ENCODE results near the gene MAGI2.

GRCh38 chr7:78412216-78412858 lies 1041.1 kb downstream of the MAGI2 start:
- TF ChIP-seq POLR2AphosphoS5 (IDR thresholded peaks at IDR 0.05) (no peak), POLR2A (IDR thresholded peaks at IDR 0.05) (no peak)

Data from suprapubic skin (tissue), 4 donors.